HepG2 (cell line): ENCODE results near the gene STX5. TPM values are rescaled to one million over a fixed set of nuclear protein-coding genes. Genes with fewer than 3 reads are reported as not detected.

Source experiments
- ATF1 ChIP-seq: IDR thresholded peaks from 2 replicates; pipeline ENCODE4 v1.6.1; 2016; ENCODE audit warnings: mild to moderate bottlenecking, control low read depth
- CBX5 ChIP-seq: sonication (generic); formaldehyde crosslinking; IDR thresholded peaks from 2 replicates; pipeline ENCODE4 v1.4.0; 2020; ENCODE audit warnings: missing genetic modification reagents, borderline replicate concordance
- CENPX ChIP-seq: sonication (generic); formaldehyde crosslinking; IDR thresholded peaks from 2 replicates; pipeline ENCODE4 v1.9.0; 2021; ENCODE audit warnings: mild to moderate bottlenecking, missing genetic modification reagents, moderate library complexity
- CREB1 ChIP-seq, 2 experiments: fragments of 450-650 bp in 1 of 2; IDR thresholded peaks; 2 replicates each; pipeline ENCODE4 v1.6.1; 2016 to 2017; ENCODE audit warnings: control low read depth in 1 of 2, mild to moderate bottlenecking in 1 of 2, missing compliant biosample characterization in 1 of 2, missing genetic modification characterization in 1 of 2
- HNRNPLL ChIP-seq: fragments of 200-400 bp; formaldehyde crosslinking; IDR thresholded peaks from 2 replicates; pipeline ENCODE4 v1.6.1; 2017; ENCODE audit warnings: mild to moderate bottlenecking, low read depth, low read length; ENCODE audit not compliant: poor library complexity, severe bottlenecking
- KLF11 ChIP-seq: IDR thresholded peaks from 2 replicates; pipeline ENCODE4 v1.6.1; 2016; ENCODE audit warnings: missing compliant biosample characterization
- REL ChIP-seq: sonication (generic); formaldehyde crosslinking; conservative IDR thresholded peaks from 2 replicates; pipeline ENCODE4 v1.8.0; 2022; ENCODE audit warnings: mild to moderate bottlenecking, missing genetic modification reagents, moderate library complexity
- SCMH1 ChIP-seq: sonication (generic); formaldehyde crosslinking; IDR thresholded peaks from 2 replicates; pipeline ENCODE4 v1.9.0; 2021; ENCODE audit warnings: missing genetic modification reagents, mild to moderate bottlenecking, borderline replicate concordance
- TFE3 ChIP-seq: IDR thresholded peaks from 2 replicates; pipeline ENCODE4 v1.6.1; 2016
- ZBTB39 ChIP-seq: sonication (generic); formaldehyde crosslinking; IDR thresholded peaks from 2 replicates; pipeline ENCODE4 v1.5.0; 2020; ENCODE audit warnings: missing genetic modification reagents
- ZMYM2 ChIP-seq: sonication (generic); formaldehyde crosslinking; IDR thresholded peaks from 2 replicates; pipeline ENCODE4 v1.8.0; 2022; ENCODE audit warnings: mild to moderate bottlenecking, missing genetic modification reagents
- ZNF275 ChIP-seq: sonication (generic); formaldehyde crosslinking; IDR thresholded peaks from 2 replicates; pipeline ENCODE4 v1.8.0; 2022; ENCODE audit warnings: missing genetic modification reagents, mild to moderate bottlenecking, inconsistent platforms, borderline replicate concordance
- ZNF350 ChIP-seq: sonication (generic); formaldehyde crosslinking; IDR thresholded peaks from 2 replicates; pipeline ENCODE4 v1.4.0; 2020; ENCODE audit warnings: mild to moderate bottlenecking, low read depth, missing genetic modification reagents, borderline replicate concordance
- ZNF543 ChIP-seq: sonication (generic); formaldehyde crosslinking; IDR thresholded peaks from 2 replicates; pipeline ENCODE4 v1.4.0; 2020; ENCODE audit warnings: mild to moderate bottlenecking, missing genetic modification reagents
- polyA plus RNA-seq, 8 experiments: library from polyadenylated mRNA; depleted of rRNA in 3 of 8; stranded (reverse) in 7 of 8; unstranded in 1 of 8; fragments of >200 nt; fragmentation: Illumina TruSeq in 4 of 8; extraction: Trizol in 4 of 8; gene quantifications; 2 replicates each; pipeline versions ENCODE4 v1.2.1 to v1.2.3, GENCODE V29; 2011 to 2016; ENCODE audit warnings: low read depth in 4 of 8, missing spikeins in 1 of 8, mixed read lengths in 1 of 8; ENCODE audit not compliant: insufficient read depth in 1 of 8
- total RNA-seq, 5 experiments: library from RNA; depleted of rRNA; stranded (reverse); fragments of >200 nt; fragmentation: Illumina TruSeq; extraction: Trizol; gene quantifications; 2 replicates each; pipeline ENCODE4 v1.2.3, GENCODE V29; 2016; ENCODE audit warnings: low read depth in 1 of 5
- TF ChIP-seq, protein P1 (sequence below): sonication (generic); formaldehyde crosslinking; IDR thresholded peaks from 2 replicates; pipeline ENCODE4 v1.4.0; 2020; ENCODE audit warnings: missing genetic modification reagents, borderline replicate concordance
- TF ChIP-seq, protein P2 (sequence below): sonication (generic); formaldehyde crosslinking; IDR thresholded peaks from 2 replicates; pipeline ENCODE4 v1.4.0; 2020; ENCODE audit warnings: mild to moderate bottlenecking, missing genetic modification reagents, borderline replicate concordance

STX5 gene
- total and polyA plus RNA-seq, 2 of the 13 experiments (the other 11 are each of a cell fraction or from before 2014, with no cell fraction given) = 26.9 to 30.0 TPM

DNA sequence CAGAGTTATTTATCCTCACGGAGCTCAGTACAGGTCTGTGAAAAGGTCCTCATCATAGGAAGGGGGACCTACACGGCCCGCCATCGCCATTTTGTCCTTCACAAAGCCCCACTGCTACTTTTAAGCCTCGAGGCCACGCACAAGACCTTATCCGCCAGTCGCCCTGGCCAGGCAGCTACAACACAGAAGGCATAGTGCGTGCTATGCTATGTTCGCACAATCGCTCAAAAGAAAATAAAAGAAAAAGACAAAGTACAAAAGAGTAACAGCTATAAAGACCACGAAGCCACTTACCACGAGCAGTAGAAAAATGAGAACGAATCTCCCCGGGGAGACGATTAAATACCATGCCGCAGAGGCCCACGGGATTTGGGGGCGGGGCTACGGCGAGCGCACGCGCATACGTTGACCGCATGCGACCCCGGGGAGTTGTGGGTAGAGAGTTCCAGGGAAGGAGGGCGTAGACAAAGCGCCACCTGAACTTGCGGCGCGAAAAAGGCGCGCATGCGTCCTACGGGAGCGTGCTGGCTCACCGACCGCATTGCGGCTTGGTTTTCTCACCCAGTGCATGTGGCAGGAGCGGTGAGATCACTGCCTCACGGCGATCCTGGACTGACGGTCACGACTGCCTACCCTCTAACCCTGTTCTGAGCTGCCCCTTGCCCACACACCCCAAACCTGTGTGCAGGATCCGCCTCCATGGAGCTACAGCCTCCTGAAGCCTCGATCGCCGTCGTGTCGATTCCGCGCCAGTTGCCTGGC, 23.9 kb upstream of the STX5 start (continued):
- TF ChIP-seq, protein P1, sequence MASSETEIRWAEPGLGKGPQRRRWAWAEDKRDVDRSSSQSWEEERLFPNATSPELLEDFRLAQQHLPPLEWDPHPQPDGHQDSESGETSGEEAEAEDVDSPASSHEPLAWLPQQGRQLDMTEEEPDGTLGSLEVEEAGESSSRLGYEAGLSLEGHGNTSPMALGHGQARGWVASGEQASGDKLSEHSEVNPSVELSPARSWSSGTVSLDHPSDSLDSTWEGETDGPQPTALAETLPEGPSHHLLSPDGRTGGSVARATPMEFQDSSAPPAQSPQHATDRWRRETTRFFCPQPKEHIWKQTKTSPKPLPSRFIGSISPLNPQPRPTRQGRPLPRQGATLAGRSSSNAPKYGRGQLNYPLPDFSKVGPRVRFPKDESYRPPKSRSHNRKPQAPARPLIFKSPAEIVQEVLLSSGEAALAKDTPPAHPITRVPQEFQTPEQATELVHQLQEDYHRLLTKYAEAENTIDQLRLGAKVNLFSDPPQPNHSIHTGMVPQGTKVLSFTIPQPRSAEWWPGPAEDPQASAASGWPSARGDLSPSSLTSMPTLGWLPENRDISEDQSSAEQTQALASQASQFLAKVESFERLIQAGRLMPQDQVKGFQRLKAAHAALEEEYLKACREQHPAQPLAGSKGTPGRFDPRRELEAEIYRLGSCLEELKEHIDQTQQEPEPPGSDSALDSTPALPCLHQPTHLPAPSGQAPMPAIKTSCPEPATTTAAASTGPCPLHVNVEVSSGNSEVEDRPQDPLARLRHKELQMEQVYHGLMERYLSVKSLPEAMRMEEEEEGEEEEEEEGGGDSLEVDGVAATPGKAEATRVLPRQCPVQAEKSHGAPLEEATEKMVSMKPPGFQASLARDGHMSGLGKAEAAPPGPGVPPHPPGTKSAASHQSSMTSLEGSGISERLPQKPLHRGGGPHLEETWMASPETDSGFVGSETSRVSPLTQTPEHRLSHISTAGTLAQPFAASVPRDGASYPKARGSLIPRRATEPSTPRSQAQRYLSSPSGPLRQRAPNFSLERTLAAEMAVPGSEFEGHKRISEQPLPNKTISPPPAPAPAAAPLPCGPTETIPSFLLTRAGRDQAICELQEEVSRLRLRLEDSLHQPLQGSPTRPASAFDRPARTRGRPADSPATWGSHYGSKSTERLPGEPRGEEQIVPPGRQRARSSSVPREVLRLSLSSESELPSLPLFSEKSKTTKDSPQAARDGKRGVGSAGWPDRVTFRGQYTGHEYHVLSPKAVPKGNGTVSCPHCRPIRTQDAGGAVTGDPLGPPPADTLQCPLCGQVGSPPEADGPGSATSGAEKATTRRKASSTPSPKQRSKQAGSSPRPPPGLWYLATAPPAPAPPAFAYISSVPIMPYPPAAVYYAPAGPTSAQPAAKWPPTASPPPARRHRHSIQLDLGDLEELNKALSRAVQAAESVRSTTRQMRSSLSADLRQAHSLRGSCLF = no peak; the same call in 1 of the 2 replicates
- TF ChIP-seq SCMH1 (CRISPR knock-in tag) = no peak
- TF ChIP-seq ZNF350 (CRISPR knock-in tag) = peak; percentile 81
- TF ChIP-seq CREB1 (IDR thresholded peaks at IDR 0.05) = peak; percentile 80
- peak; percentile 63; the same call in 1 of the 2 replicates for TF ChIP-seq CREB1 (CRISPR knock-in tag; IDR thresholded peaks at IDR 0.05)
- no peak for TF ChIP-seq ATF1
- TF ChIP-seq KLF11 (CRISPR knock-in tag) = peak; percentile 67; the same call in 1 of the 2 replicates
- TF ChIP-seq ZNF543 = peak; percentile 28; the same call in 1 of the 2 replicates
- TF ChIP-seq HNRNPLL = peak; percentile 81
- TF ChIP-seq ZBTB39 (CRISPR knock-in tag) = peak; percentile 75; the same call in 1 of the 2 replicates
- peak; percentile 40; the same call in 1 of the 2 replicates for TF ChIP-seq ZMYM2 (CRISPR knock-in tag)
- peak; percentile 74 for TF ChIP-seq TFE3 (CRISPR knock-in tag)
- peak; percentile 59; the same call in 1 of the 2 replicates for TF ChIP-seq CBX5 (CRISPR knock-in tag)
- TF ChIP-seq, protein P2, sequence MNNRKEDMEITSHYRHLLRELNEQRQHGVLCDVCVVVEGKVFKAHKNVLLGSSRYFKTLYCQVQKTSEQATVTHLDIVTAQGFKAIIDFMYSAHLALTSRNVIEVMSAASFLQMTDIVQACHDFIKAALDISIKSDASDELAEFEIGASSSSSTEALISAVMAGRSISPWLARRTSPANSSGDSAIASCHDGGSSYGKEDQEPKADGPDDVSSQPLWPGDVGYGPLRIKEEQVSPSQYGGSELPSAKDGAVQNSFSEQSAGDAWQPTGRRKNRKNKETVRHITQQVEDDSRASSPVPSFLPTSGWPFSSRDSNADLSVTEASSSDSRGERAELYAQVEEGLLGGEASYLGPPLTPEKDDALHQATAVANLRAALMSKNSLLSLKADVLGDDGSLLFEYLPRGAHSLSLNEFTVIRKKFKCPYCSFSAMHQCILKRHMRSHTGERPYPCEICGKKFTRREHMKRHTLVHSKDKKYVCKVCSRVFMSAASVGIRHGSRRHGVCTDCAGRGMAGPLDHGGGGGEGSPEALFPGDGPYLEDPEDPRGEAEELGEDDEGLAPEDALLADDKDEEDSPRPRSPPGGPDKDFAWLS (CRISPR knock-in tag) = no peak
- peak; percentile 87 for TF ChIP-seq REL (CRISPR knock-in tag)
- TF ChIP-seq CENPX (CRISPR knock-in tag) = no peak
- TF ChIP-seq ZNF275 (CRISPR knock-in tag) = peak; percentile 98
